Muscle layer of colon (tissue), 2 donors: ENCODE data around the gene OBP2A.

Experiments
- H3K27ac ChIP-seq: one replicate; pipeline ENCODE4 v1.7.0; 2013; ENCODE audit warnings: low read depth, mild to moderate bottlenecking, low read length, moderate library complexity
- H3K27me3 ChIP-seq, 2 donors: one replicate each; pipeline ENCODE4 v1.7.0; 2013; ENCODE audit warnings: low read length in 2 of 2, mild to moderate bottlenecking in 2 of 2; ENCODE audit not compliant: insufficient read depth in 2 of 2, control insufficient read depth in 1 of 2
- H3K36me3 ChIP-seq: one replicate; pipeline ENCODE4 v1.7.0; 2013; ENCODE audit warnings: mild to moderate bottlenecking, low read length; ENCODE audit not compliant: insufficient read depth
- H3K4me1 ChIP-seq: one replicate; pipeline ENCODE4 v1.7.0; 2013; ENCODE audit warnings: mild to moderate bottlenecking, low read length; ENCODE audit not compliant: insufficient read depth
- H3K4me3 ChIP-seq, 2 donors: one replicate each; pipeline ENCODE4 v1.7.0; 2013; ENCODE audit warnings: low read length in 2 of 2, low read depth in 1 of 2, mild to moderate bottlenecking in 1 of 2, moderate library complexity in 1 of 2
- H3K9ac ChIP-seq: one replicate; pipeline ENCODE4 v1.7.0; 2013; ENCODE audit warnings: low read length
- H3K9me3 ChIP-seq: one replicate; pipeline ENCODE4 v1.7.0; 2013; ENCODE audit warnings: mild to moderate bottlenecking, low read length
- donor health status: abdominal sarcoma.
- donor health status: Adenocarcinoma of cecum.

The OBP2A gene

GRCh38 chr9:135577256-135577655 lies 31.3 kb downstream of the OBP2A start:
- no peak overlapping the region for H3K27ac ChIP-seq
- no peaks in the 10 kb centered on the region for H3K9me3 ChIP-seq
- no peaks in the 10 kb centered on the region for H3K27me3 ChIP-seq
- no peak overlapping the region for H3K4me3 ChIP-seq
- no peaks in the 10 kb centered on the region for H3K36me3 ChIP-seq
- H3K9ac ChIP-seq = no peak overlapping the region
- no peaks in the 10 kb centered on the region for H3K4me1 ChIP-seq

- H3K27me3 ChIP-seq = no peaks in the 10 kb centered on the region
- H3K9me3 ChIP-seq = no peaks in the 10 kb centered on the region
- H3K4me3 ChIP-seq = no peak overlapping the region
- H3K9ac ChIP-seq = no peak overlapping the region
- no peaks in the 10 kb centered on the region for H3K36me3 ChIP-seq
- H3K4me1 ChIP-seq = no peaks in the 10 kb centered on the region
- H3K27ac ChIP-seq = no peak overlapping the region
These were observed 33.4 kb downstream of the OBP2A start for GRCh38 chr9:135579356-135579755.

GRCh38 chr9:135579889-135580660 lies 34.1 kb downstream of the OBP2A start:
- Histone ChIP-seq H3K27ac (no peak overlapping the region), H3K27me3 (no peaks in the 10 kb centered on the region), H3K4me1 (no peaks in the 10 kb centered on the region), H3K9me3 (no peaks in the 10 kb centered on the region), H3K36me3 (no peaks in the 10 kb centered on the region), H3K4me3 (no peak overlapping the region), H3K9ac (no peak overlapping the region)

- H3K9me3 ChIP-seq = no peaks in the 10 kb centered on the region
- H3K4me1 ChIP-seq = no peaks in the 10 kb centered on the region
- no peak overlapping the region for H3K4me3 ChIP-seq
- no peak overlapping the region for H3K9ac ChIP-seq
- H3K27ac ChIP-seq = no peak overlapping the region
- H3K27me3 ChIP-seq = no peaks in the 10 kb centered on the region
- H3K36me3 ChIP-seq = no peaks in the 10 kb centered on the region
These were observed 34.9 kb downstream of the OBP2A start for GRCh38 chr9:135580664-135581380.

- Histone ChIP-seq H3K4me3 (no peak overlapping the region), H3K27ac (no peak overlapping the region), H3K9me3 (no peaks in the 10 kb centered on the region), H3K9ac (no peak overlapping the region), H3K4me1 (no peaks in the 10 kb centered on the region), H3K27me3 (no peaks in the 10 kb centered on the region), H3K36me3 (no peaks in the 10 kb centered on the region)
These were observed 35.9 kb downstream of the OBP2A start for GRCh38 chr9:135581636-135582426.

- Histone ChIP-seq H3K4me1 (no peaks in the 10 kb centered on the region), H3K36me3 (no peaks in the 10 kb centered on the region), H3K4me3 (no peak overlapping the region), H3K27ac (no peak overlapping the region), H3K9me3 (no peaks in the 10 kb centered on the region), H3K9ac (no peak overlapping the region), H3K27me3 (no peaks in the 10 kb centered on the region)
These were observed 36.6 kb downstream of the OBP2A start for GRCh38 chr9:135582541-135582940.

GRCh38 chr9:135582966-135583687 lies 37.2 kb downstream of the OBP2A start:
- Histone ChIP-seq H3K27ac (no peak overlapping the region), H3K27me3 (no peaks in the 10 kb centered on the region), H3K36me3 (no peaks in the 10 kb centered on the region), H3K4me3 (no peak overlapping the region), H3K9me3 (no peaks in the 10 kb centered on the region), H3K4me1 (no peaks in the 10 kb centered on the region), H3K9ac (no peak overlapping the region)

GRCh38 chr9:135583688-135584011 lies 37.7 kb downstream of the OBP2A start:
- Histone ChIP-seq H3K27ac (no peak overlapping the region), H3K4me3 (no peak overlapping the region), H3K36me3 (no peaks in the 10 kb centered on the region), H3K9me3 (no peaks in the 10 kb centered on the region), H3K4me1 (no peaks in the 10 kb centered on the region), H3K9ac (no peak overlapping the region), H3K27me3 (no peaks in the 10 kb centered on the region)

- no peaks in the 10 kb centered on the region for H3K4me1 ChIP-seq
- H3K27me3 ChIP-seq = no peaks in the 10 kb centered on the region
These were observed 38.4 kb downstream of the OBP2A start for GRCh38 chr9:135584371-135584770.

GRCh38 chr9:135584934-135585333 lies 39.0 kb downstream of the OBP2A start:
- Histone ChIP-seq H3K36me3 (no peaks in the 10 kb centered on the region), H3K4me1 (no peaks in the 10 kb centered on the region), H3K9ac (no peak overlapping the region), H3K9me3 (no peaks in the 10 kb centered on the region), H3K4me3 (no peak overlapping the region), H3K27me3 (no peaks in the 10 kb centered on the region), H3K27ac (no peak overlapping the region)

More at GRCh38 chr9:135584371-135584770, 38.4 kb downstream of the OBP2A start:
- Histone ChIP-seq H3K4me3 (no peak overlapping the region), H3K36me3 (no peaks in the 10 kb centered on the region), H3K9me3 (no peaks in the 10 kb centered on the region), H3K9ac (no peak overlapping the region), H3K27ac (no peak overlapping the region)

GRCh38 chr9:135586601-135587109 lies 40.7 kb downstream of the OBP2A start:
- H3K9me3 ChIP-seq = no peaks in the 10 kb centered on the region
- peaks cover 0 to 6% of the 10 kb centered on the region in 2 donors for H3K27me3 ChIP-seq

More at GRCh38 chr9:135586601-135587109, 40.7 kb downstream of the OBP2A start:
- Histone ChIP-seq H3K9ac (no peak overlapping the region), H3K4me1 (no peaks in the 10 kb centered on the region), H3K4me3 (no peak overlapping the region), H3K36me3 (no peaks in the 10 kb centered on the region), H3K27ac (no peak overlapping the region)
